Esophagus (tissue), 2 donors: Measurements from ENCODE around the gene PDE4DIP. TPM values are rescaled to one million over a fixed set of nuclear protein-coding genes. Genes with fewer than 3 reads are reported as not detected.
"Not testable (repeated sequence)": the region's sequence is repeated elsewhere in the genome, so short reads cannot be mapped to it uniquely, and the experiment has no call there.

Source experiments
- H3K27ac ChIP-seq, 2 donors: one replicate each; pipeline ENCODE4 v1.5.1; 2013; ENCODE audit warnings: low read depth in 2 of 2, mild to moderate bottlenecking in 2 of 2, inconsistent platforms in 1 of 2, low read length in 1 of 2, moderate library complexity in 1 of 2
- H3K27me3 ChIP-seq, 2 donors: one replicate each; pipeline ENCODE4 v1.6.1; 2013; ENCODE audit warnings: low read length in 2 of 2, control low read depth in 1 of 2, mild to moderate bottlenecking in 1 of 2; ENCODE audit not compliant: insufficient read depth in 2 of 2, control insufficient read depth in 1 of 2
- H3K36me3 ChIP-seq, 2 donors: one replicate each; pipeline ENCODE4 v1.6.1; 2013; ENCODE audit warnings: low read length in 1 of 2; ENCODE audit not compliant: control insufficient read depth in 2 of 2, insufficient read depth in 2 of 2
- H3K4me1 ChIP-seq, 2 donors: one replicate each; pipeline ENCODE4 v1.6.1; 2013; ENCODE audit warnings: low read length in 1 of 2; ENCODE audit not compliant: control insufficient read depth in 2 of 2, insufficient read depth in 2 of 2
- H3K4me3 ChIP-seq, 2 donors: one replicate each; pipeline ENCODE4 v1.5.1; 2013; ENCODE audit warnings: low read length in 2 of 2, mild to moderate bottlenecking in 2 of 2, low read depth in 1 of 2, moderate library complexity in 1 of 2
- H3K9me3 ChIP-seq, 2 donors: one replicate each; pipeline ENCODE4 v1.6.1; 2013; ENCODE audit warnings: mild to moderate bottlenecking in 2 of 2, low read depth in 1 of 2, low read length in 1 of 2, moderate library complexity in 1 of 2; ENCODE audit not compliant: control insufficient read depth in 2 of 2, insufficient read depth in 1 of 2
- WGBS, 2 donors: extraction: QIAGEN DNeasy Blood & Tissue Kit; methylation state at CpG; one replicate each; pipeline ENCODE4 v1.1.7; 2013; 5-methylcytosine and 5-hydroxymethylcytosine counted together
- polyA plus RNA-seq, 2 donors: library from polyadenylated mRNA; stranded (reverse); fragments of 200-250 nt; gene quantifications; one replicate each; pipeline ENCODE4 v1.2.3, GENCODE V29; 2013
- donor health status: healthy with polysubstance abuse.
- donor health status: Bipolar disorder and iron deficiency.

PDE4DIP gene
- polyA plus RNA-seq, 2 donors = 7.2 to 9.0 TPM

DNA sequence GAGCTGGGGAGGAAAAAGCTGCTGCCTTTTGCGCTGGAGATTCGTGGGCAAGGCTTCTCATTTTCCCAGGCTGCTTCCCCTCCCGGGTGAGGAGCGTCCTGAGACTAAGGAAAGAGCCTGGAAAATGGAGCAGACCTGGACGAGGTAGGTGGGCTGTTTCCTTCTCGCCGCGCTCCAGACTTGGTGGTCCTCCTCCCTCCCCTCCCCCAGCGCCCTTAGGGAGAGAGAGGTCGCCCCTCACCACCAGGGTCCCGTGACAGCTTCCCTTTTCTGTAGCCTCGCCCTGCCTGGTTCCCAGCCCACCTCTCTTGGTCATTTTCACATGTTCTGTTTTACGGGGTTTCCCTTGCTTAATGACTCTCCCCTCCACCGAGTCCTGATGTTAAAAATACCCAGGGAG is 423 bp downstream of the PDE4DIP start:
- WGBS, 2 donors = no CpG with 5 or more reads among the region's 14 CpGs
- not testable (repeated sequence) for H3K27me3 ChIP-seq, H3K4me3 ChIP-seq

DNA sequence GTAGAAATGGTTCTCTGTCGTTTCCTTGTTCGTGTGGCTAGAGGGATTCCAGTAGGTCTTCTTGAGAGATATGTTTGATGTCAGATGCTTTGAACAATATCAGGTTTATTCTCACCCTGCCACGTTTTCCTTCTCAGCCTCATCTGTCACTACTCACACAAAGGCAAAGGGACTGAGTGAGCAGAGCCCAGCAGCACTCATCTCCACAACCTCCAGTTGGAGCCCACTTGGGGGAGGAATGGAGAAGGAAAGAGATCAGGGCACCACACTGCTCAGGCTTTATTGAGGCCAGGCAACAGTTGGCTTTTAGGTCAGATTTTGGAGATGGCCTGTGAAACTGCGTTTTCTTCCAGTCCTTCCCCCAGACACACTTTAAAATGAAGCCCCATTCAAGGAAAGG is 840 bp downstream of the PDE4DIP start:
- H3K27ac ChIP-seq, H3K4me1 ChIP-seq, H3K4me3 ChIP-seq, H3K9me3 ChIP-seq, H3K27me3 ChIP-seq, H3K36me3 ChIP-seq: not testable (repeated sequence)
- no CpG with 5 or more reads among the region's 4 CpGs for WGBS, 2 donors

More for the DNA sequence above, 423 bp downstream of the PDE4DIP start:
- H3K4me1 ChIP-seq, H3K27ac ChIP-seq, H3K9me3 ChIP-seq, H3K36me3 ChIP-seq: not testable (repeated sequence)

DNA sequence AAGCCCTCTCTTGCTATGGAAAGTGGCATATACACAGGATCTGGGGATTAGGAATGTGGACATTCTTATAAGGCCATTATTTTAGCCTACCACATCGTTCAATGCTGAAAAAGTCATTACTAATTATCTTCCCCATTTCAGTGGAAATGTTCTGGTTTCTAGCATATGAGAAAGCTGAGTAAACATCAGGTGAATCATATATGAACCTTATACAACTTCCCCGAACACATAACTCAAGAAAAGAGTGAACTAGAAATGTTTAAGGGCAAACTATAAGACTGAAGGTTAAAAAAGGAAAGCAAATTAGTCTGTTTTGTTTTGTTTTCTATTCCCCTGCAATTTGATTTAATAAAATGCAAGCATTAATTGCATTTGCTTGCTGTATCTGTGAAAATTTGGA is 6.1 kb downstream of the PDE4DIP start:
- H3K27me3 ChIP-seq, H3K9me3 ChIP-seq, H3K27ac ChIP-seq, H3K4me1 ChIP-seq, H3K4me3 ChIP-seq, H3K36me3 ChIP-seq: not testable (repeated sequence)
- WGBS, 2 donors = no CpG with 5 or more reads among the region's 2 CpGs

DNA sequence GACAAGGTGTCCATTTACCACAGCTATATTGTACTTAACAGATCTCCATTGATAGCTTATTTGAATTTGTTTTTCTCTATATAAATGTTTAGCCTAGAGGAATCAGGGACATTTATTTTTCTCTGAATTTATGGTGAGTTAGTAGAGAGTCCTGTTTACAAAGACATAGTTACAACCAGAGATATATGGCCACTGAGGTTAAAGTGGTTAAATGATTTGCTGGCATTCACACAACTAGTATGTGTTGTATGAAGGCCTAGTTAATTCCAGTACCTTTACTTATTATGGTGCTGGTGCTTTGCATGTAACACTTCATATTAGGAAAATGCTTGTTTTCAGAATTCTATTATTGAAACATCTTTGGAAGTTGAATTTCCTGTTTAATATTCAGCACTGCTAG is 6.6 kb downstream of the PDE4DIP start:
- H3K27ac ChIP-seq, H3K9me3 ChIP-seq, H3K36me3 ChIP-seq: not testable (repeated sequence)

DNA sequence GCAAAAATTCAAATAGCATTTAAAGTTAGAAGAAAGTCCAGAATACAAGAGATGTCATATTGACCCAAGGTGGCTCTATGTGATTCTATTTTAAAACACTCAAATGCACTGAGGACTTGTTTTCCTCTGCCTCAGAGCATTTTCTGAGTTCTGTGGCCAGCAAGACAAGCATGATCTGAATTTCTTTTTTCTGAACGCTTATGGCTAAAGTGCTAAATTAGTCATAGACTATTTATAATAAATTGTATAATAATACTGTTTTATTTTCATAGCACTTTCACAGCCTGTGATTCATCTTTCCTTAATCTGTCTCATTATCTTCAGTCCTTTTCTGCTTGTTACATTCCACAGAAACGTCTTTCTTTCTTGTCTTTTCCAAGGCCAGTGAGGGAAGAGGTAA is 7.5 kb downstream of the PDE4DIP start:
- no CpG with 5 or more reads among the region's 2 CpGs for WGBS, 2 donors
- not testable (repeated sequence) for H3K27ac ChIP-seq, H3K9me3 ChIP-seq, H3K36me3 ChIP-seq, H3K4me3 ChIP-seq, H3K4me1 ChIP-seq, H3K27me3 ChIP-seq

More for the DNA sequence above, 6.6 kb downstream of the PDE4DIP start:
- H3K4me1 ChIP-seq, H3K27me3 ChIP-seq, H3K4me3 ChIP-seq: not testable (repeated sequence)

GRCh38 chr1:148853363-148853762 is 9.1 kb downstream of the PDE4DIP start:
- H3K4me3 ChIP-seq, H3K27me3 ChIP-seq, H3K36me3 ChIP-seq, H3K4me1 ChIP-seq, H3K27ac ChIP-seq, H3K9me3 ChIP-seq: not testable (repeated sequence)
- WGBS, 2 donors = no CpG with 5 or more reads among the region's 5 CpGs

DNA sequence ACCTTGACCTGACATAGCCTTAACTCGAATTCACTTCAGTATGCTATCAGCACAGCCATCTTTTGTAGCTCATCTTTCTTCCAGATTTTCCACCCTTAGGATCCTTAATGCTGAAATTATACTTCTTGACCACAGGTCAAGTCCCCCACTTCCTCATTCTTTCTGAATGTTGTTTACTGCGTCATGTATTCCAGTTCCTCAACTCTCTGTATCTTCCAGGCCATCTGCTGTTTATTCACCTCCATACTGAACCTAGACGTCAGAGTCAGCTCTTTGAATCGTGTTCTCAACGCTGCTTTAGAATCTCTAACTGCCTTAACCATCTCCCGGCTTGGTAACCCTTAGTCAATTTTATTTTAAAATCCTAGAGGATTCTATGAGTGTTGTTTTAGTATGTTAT is 9.8 kb downstream of the PDE4DIP start:
- not testable (repeated sequence) for H3K4me3 ChIP-seq, H3K27ac ChIP-seq, H3K4me1 ChIP-seq, H3K27me3 ChIP-seq, H3K9me3 ChIP-seq, H3K36me3 ChIP-seq
- WGBS, 2 donors = no CpG with 5 or more reads among the region's 6 CpGs

- H3K4me3 ChIP-seq, H3K27ac ChIP-seq, H3K36me3 ChIP-seq, H3K9me3 ChIP-seq, H3K27me3 ChIP-seq, H3K4me1 ChIP-seq: not testable (repeated sequence)
- no CpG with 5 or more reads among the region's 5 CpGs for WGBS, 2 donors
Observed at GRCh38 chr1:148855367-148855766, 11.1 kb downstream of the PDE4DIP start.

GRCh38 chr1:148860049-148860448 is 15.8 kb downstream of the PDE4DIP start:
- not testable (repeated sequence) for H3K9me3 ChIP-seq, H3K27ac ChIP-seq, H3K4me1 ChIP-seq, H3K36me3 ChIP-seq, H3K27me3 ChIP-seq, H3K4me3 ChIP-seq
- no CpG with 5 or more reads among the region's 2 CpGs for WGBS, 2 donors

- no CpG with 5 or more reads among the region's 6 CpGs for WGBS, 2 donors
- H3K4me1 ChIP-seq, H3K27me3 ChIP-seq: not testable (repeated sequence)
Observed at GRCh38 chr1:148860579-148861259, 16.5 kb downstream of the PDE4DIP start.

More at GRCh38 chr1:148860579-148861259, 16.5 kb downstream of the PDE4DIP start:
- not testable (repeated sequence) for H3K9me3 ChIP-seq, H3K4me3 ChIP-seq, H3K27ac ChIP-seq, H3K36me3 ChIP-seq
